Endothelial cell (in vitro differentiated cells): ENCODE measurements around the gene TFDP1. TPM values are rescaled to one million over a fixed set of nuclear protein-coding genes. Genes with fewer than 3 reads are reported as not detected.
A peak's percentile ranks its signal among the peaks of the same experiment; 100 is the strongest.

Source experiments
- DNase-seq: peaks from one replicate; pipeline ENCODE4 v3.0.0; 2021; ENCODE audit warnings: low spot score
- H3K27ac Mint-ChIP-seq: one replicate; pipeline ENCODE4 v1.8.0; 2021; ENCODE audit warnings: mixed read lengths, inconsistent platforms; ENCODE audit not compliant: unreplicated experiment
- H3K27me3 Mint-ChIP-seq: one replicate; pipeline ENCODE4 v1.8.0; 2021; ENCODE audit warnings: mild to moderate bottlenecking, moderate library complexity, mixed read lengths, inconsistent platforms; ENCODE audit not compliant: unreplicated experiment
- H3K36me3 Mint-ChIP-seq: one replicate; pipeline ENCODE4 v1.8.0; 2021; ENCODE audit warnings: mild to moderate bottlenecking, low read depth, mixed read lengths, inconsistent platforms; ENCODE audit not compliant: unreplicated experiment
- H3K4me1 Mint-ChIP-seq: one replicate; pipeline ENCODE4 v1.8.0; 2021; ENCODE audit warnings: mild to moderate bottlenecking, mixed read lengths, inconsistent platforms; ENCODE audit not compliant: unreplicated experiment
- H3K4me3 Mint-ChIP-seq: one replicate; pipeline ENCODE4 v1.8.0; 2021; ENCODE audit warnings: mild to moderate bottlenecking, mixed read lengths, inconsistent platforms; ENCODE audit not compliant: unreplicated experiment
- H3K9me3 Mint-ChIP-seq: one replicate; pipeline ENCODE4 v1.8.0; 2021; ENCODE audit warnings: mixed read lengths, inconsistent platforms; ENCODE audit not compliant: unreplicated experiment
- total RNA-seq: library from RNA; stranded (reverse); fragmentation: NEBNext Ultra II Directional; extraction: Animal tissue kit (Norgen Biotek cat#: 25700); gene quantifications from one replicate; pipeline ENCODE4 v1.2.1, GENCODE V29; 2021; ENCODE audit not compliant: unreplicated experiment
- TF ChIP-seq, protein P1 (sequence below): fragments of 200-600 bp; sonication (generic); IDR thresholded peaks from one replicate; pipeline ENCODE4 v1.5.0; 2021; ENCODE audit warnings: antibody characterized with exemption; ENCODE audit not compliant: unreplicated experiment

Gene TFDP1
- total RNA-seq, 1 donor from 2014 or later: 65.8 TPM

DNA sequence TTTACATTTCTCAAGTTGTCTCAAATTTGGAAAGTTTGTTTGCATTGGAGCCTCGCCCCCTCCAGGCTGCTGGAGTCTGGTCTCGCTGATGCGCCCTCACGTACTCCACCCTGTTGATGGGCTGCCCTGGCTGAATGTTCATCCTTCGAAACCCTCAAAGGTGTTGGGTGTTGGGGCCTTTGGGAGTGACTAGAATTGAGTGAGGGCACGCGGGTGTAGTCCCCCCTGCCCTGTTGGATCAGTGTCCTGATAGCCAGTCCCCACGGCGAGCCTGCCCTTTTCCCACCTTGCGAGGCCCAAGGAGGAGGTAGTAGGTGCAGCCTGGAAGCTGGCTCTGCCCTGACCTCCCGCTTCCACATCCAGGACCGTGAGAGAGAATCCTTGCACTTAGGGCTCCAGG lies 14.8 kb downstream of the TFDP1 start:
- H3K4me1 Mint-ChIP-seq: no peaks in the 10 kb centered on the region
- H3K4me3 Mint-ChIP-seq: peak overlapping the region; percentile 25
- no peak overlapping the region for H3K27ac Mint-ChIP-seq
- no peak for DNase-seq
- TF ChIP-seq, protein P1, sequence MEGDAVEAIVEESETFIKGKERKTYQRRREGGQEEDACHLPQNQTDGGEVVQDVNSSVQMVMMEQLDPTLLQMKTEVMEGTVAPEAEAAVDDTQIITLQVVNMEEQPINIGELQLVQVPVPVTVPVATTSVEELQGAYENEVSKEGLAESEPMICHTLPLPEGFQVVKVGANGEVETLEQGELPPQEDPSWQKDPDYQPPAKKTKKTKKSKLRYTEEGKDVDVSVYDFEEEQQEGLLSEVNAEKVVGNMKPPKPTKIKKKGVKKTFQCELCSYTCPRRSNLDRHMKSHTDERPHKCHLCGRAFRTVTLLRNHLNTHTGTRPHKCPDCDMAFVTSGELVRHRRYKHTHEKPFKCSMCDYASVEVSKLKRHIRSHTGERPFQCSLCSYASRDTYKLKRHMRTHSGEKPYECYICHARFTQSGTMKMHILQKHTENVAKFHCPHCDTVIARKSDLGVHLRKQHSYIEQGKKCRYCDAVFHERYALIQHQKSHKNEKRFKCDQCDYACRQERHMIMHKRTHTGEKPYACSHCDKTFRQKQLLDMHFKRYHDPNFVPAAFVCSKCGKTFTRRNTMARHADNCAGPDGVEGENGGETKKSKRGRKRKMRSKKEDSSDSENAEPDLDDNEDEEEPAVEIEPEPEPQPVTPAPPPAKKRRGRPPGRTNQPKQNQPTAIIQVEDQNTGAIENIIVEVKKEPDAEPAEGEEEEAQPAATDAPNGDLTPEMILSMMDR: no peak
- H3K36me3 Mint-ChIP-seq: peaks cover 37% of the 10 kb centered on the region
- H3K9me3 Mint-ChIP-seq: no peaks in the 10 kb centered on the region
- H3K27me3 Mint-ChIP-seq: peaks cover 9% of the 10 kb centered on the region

DNA sequence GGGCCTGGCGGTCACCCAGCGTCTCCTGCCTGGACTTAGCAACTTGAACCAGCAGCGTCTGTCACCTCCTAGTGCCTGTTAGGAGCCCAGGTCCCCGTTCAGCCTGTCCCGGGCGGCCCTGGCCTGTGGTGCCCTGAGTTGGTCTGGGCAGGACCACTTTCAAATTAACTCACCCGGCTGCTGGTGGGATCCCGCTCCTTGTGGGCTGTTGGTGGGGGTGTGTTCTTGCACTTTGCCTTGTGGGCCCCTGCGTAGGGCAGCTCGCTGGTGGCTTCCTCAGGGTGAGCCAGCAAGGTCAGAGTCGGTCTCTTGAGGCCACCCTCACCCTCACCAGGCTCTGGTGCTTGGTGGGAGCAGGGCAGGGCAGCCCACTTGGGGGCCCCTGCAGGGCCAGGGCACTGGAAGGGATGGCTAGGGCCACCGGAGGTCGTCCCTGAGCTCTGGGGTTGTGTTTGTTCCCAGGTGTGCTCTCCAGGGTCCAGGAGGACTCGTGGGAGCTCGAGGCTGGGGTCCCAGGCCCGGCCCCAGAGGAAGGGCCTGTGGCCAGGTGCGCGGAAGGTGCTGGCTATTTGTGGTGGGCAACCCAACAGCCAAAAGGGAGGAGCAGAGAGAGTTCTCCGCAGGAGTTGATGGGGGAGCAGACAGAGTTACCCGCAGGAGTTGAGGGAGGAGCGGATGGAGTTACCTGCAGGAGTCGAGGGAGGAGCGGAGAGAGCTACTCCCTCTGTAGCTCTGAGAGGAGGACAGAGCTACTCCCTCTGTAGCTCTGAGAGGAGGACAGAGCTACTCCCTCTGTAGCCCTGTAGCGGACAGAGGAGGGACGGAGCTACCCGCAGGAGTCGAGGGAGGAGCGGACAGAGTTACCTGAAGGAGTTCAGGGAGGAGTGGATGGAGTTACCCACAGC lies 16.9 kb downstream of the TFDP1 start:
- no peak for DNase-seq
- H3K27me3 Mint-ChIP-seq: peaks cover 10% of the 10 kb centered on the region
- no peaks in the 10 kb centered on the region for H3K9me3 Mint-ChIP-seq
- no peak overlapping the region for H3K27ac Mint-ChIP-seq
- TF ChIP-seq, protein P1: no peak
- H3K4me1 Mint-ChIP-seq: peaks cover 12% of the 10 kb centered on the region
- H3K36me3 Mint-ChIP-seq: peaks cover 45% of the 10 kb centered on the region
- peak overlapping the region; percentile 43 for H3K4me3 Mint-ChIP-seq

DNA sequence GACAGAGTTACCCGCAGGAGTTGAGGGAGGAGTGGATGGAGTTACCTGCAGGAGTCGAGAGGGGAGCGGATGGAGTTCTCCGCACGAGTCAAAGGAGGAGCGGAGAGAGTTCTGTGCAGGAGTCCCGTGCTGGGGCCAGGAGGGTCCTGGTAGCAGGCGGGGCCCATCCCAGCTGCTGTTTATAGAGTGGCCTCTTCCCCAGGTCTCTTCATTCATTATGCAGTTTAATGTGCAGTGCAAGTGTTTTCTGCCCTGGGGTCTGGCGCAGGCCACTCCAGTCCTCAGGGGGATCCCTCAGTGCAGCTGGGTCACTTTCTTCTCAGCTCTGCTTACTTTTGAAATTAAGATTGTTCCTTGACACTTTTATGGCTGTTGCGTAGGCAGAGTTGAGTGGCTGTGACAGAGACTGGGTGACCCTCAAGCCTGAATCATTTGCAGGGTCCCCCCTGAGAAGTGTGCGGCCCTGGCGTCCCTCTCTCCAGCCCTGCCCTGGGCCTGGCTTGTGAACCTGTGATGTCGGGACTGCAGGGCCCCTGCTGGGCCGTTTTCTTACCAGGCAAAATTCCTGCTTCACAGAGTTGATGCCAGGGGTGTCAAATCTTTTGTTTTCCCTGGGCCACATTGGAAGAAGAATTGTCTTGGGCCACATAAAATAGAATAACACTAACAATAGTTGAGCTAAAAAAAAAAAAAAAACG lies 17.9 kb downstream of the TFDP1 start:
- Mint-ChIP-seq H3K4me3 (peak overlapping the region; percentile 11), H3K27ac (peak overlapping the region; percentile 28)

DNA sequence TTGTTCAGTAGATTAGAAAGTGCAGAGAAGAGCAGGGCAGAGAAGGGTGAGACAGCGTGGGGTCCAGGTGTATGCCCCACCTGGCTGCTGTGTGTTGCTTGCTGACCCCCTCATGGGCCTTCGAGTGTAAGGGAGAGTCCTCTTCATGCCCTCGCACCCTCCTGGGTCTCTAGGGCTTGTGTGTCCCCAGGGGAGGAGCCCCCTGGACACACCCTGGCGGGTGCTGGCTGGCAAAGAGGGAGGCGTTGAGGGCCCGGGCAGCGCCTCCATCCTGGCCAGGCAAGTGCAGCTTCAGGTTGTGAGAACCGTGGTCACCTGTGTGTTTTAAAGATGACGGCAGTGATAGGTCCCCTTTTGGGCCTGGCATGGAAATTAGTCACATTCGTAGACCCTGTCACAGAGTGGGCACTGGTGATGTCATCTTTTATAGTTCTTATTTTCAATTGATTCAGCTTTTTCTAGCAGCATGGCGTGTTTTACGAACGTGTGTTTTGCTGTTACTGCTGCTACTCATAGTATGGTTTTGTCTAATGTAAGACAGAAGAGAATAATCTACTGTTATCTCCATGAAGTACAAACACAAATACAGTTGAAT lies 18.7 kb downstream of the TFDP1 start:
- Mint-ChIP-seq H3K27ac (peak overlapping the region; percentile 28), H3K4me1 (peaks cover 16% of the 10 kb centered on the region), H3K9me3 (no peaks in the 10 kb centered on the region), H3K36me3 (peaks cover 40% of the 10 kb centered on the region), H3K4me3 (peak overlapping the region; percentile 11), H3K27me3 (peaks cover 9% of the 10 kb centered on the region)
- DNase-seq: no peak
- TF ChIP-seq, protein P1: no peak

More for the DNA sequence above, 17.9 kb downstream of the TFDP1 start:
- H3K27me3 Mint-ChIP-seq: peaks cover 10% of the 10 kb centered on the region
- peaks cover 42% of the 10 kb centered on the region for H3K36me3 Mint-ChIP-seq
- H3K4me1 Mint-ChIP-seq: peaks cover 16% of the 10 kb centered on the region
- TF ChIP-seq, protein P1: no peak
- H3K9me3 Mint-ChIP-seq: no peaks in the 10 kb centered on the region
- no peak for DNase-seq
